HL-60 (cell line): ENCODE results near the gene SECTM1.

ENCODE experiments used
- DNase-seq, 2 experiments: peaks; one replicate each; pipeline ENCODE4 v3.0.0-alpha.2; 2010 to 2020; ENCODE audit warnings: low read depth in 1 of 2, low spot score in 1 of 2
- H3K27ac ChIP-seq: fragments of 250-450 bp; sonication (Bioruptor Pico); replicated peaks from 2 replicates; pipeline ENCODE4 v1.5.1; 2020; ENCODE audit warnings: mild to moderate bottlenecking, moderate library complexity
- H3K27me3 ChIP-seq: fragments of 250-450 bp; sonication (Bioruptor Pico); 2 replicates; pipeline ENCODE4 v1.5.1; 2021; ENCODE audit warnings: mild to moderate bottlenecking, moderate library complexity; ENCODE audit not compliant: insufficient read depth, poor library complexity, severe bottlenecking
- H3K4me3 ChIP-seq: replicated peaks from 2 replicates; pipeline ENCODE4 v1.5.1; 2011; ENCODE audit warnings: mild to moderate bottlenecking, control low read depth, low read length; ENCODE audit not compliant: insufficient read depth
- CTCF ChIP-seq: IDR thresholded peaks from one replicate; pipeline ENCODE4 v1.5.1; 2011; ENCODE audit warnings: low read length, control low read depth, inconsistent platforms; ENCODE audit not compliant: insufficient read depth
- GABPA ChIP-seq: IDR thresholded peaks from 2 replicates; pipeline ENCODE4 v1.6.1; 2012; ENCODE audit warnings: low read depth
- POLR2AphosphoS5 ChIP-seq: IDR thresholded peaks from 2 replicates; pipeline ENCODE4 v1.6.1; 2012; ENCODE audit warnings: low read depth
- SPI1 ChIP-seq: IDR thresholded peaks from 2 replicates; pipeline ENCODE4 v1.6.1; 2012; ENCODE audit warnings: low read depth, mild to moderate bottlenecking, borderline replicate concordance
- TF ChIP-seq, protein P1 (sequence below): IDR thresholded peaks from 2 replicates; pipeline ENCODE4 v1.6.1; 2012; ENCODE audit warnings: low read depth; ENCODE audit not compliant: insufficient replicate concordance

Gene SECTM1

GRCh38 chr17:82370471-82371332 lies 37.1 kb upstream of the SECTM1 start:
- H3K4me3 ChIP-seq: no peak overlapping the region
- TF ChIP-seq CTCF: no peak
- TF ChIP-seq, protein P1, sequence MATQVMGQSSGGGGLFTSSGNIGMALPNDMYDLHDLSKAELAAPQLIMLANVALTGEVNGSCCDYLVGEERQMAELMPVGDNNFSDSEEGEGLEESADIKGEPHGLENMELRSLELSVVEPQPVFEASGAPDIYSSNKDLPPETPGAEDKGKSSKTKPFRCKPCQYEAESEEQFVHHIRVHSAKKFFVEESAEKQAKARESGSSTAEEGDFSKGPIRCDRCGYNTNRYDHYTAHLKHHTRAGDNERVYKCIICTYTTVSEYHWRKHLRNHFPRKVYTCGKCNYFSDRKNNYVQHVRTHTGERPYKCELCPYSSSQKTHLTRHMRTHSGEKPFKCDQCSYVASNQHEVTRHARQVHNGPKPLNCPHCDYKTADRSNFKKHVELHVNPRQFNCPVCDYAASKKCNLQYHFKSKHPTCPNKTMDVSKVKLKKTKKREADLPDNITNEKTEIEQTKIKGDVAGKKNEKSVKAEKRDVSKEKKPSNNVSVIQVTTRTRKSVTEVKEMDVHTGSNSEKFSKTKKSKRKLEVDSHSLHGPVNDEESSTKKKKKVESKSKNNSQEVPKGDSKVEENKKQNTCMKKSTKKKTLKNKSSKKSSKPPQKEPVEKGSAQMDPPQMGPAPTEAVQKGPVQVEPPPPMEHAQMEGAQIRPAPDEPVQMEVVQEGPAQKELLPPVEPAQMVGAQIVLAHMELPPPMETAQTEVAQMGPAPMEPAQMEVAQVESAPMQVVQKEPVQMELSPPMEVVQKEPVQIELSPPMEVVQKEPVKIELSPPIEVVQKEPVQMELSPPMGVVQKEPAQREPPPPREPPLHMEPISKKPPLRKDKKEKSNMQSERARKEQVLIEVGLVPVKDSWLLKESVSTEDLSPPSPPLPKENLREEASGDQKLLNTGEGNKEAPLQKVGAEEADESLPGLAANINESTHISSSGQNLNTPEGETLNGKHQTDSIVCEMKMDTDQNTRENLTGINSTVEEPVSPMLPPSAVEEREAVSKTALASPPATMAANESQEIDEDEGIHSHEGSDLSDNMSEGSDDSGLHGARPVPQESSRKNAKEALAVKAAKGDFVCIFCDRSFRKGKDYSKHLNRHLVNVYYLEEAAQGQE: no peak
- TF ChIP-seq GABPA: no peak
- no peak for TF ChIP-seq SPI1
- no peak for TF ChIP-seq POLR2AphosphoS5
- H3K27me3 ChIP-seq: peaks cover 39% of the 10 kb centered on the region
- no peak overlapping the region for H3K27ac ChIP-seq
- DNase-seq: no peak

DNA sequence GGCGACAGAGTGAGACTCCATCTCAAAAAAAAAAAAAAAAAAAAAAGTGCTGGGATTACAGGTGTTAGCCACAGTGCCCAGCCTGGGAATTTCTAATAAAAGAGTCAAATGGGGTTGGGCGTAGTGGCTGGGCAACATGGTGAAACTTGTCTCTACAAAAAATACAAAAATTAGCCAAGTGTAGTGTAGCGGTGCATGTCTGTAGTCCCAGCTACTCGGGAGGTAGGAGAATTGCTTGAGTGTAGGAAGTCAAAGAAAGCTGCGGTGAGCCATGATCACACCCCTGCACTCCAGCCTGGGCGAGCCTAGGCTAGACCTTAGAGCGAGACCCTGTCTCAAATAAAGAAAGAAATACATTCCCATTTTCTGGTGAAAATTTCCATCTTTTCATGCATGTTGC lies 35.6 kb upstream of the SECTM1 start:
- Histone ChIP-seq H3K27ac (no peak overlapping the region), H3K4me3 (no peak overlapping the region), H3K27me3 (peaks cover 31% of the 10 kb centered on the region)
- TF ChIP-seq SPI1 (no peak), CTCF (no peak), POLR2AphosphoS5 (no peak), GABPA (no peak)
- TF ChIP-seq, protein P1: no peak
- no peak for DNase-seq

DNA sequence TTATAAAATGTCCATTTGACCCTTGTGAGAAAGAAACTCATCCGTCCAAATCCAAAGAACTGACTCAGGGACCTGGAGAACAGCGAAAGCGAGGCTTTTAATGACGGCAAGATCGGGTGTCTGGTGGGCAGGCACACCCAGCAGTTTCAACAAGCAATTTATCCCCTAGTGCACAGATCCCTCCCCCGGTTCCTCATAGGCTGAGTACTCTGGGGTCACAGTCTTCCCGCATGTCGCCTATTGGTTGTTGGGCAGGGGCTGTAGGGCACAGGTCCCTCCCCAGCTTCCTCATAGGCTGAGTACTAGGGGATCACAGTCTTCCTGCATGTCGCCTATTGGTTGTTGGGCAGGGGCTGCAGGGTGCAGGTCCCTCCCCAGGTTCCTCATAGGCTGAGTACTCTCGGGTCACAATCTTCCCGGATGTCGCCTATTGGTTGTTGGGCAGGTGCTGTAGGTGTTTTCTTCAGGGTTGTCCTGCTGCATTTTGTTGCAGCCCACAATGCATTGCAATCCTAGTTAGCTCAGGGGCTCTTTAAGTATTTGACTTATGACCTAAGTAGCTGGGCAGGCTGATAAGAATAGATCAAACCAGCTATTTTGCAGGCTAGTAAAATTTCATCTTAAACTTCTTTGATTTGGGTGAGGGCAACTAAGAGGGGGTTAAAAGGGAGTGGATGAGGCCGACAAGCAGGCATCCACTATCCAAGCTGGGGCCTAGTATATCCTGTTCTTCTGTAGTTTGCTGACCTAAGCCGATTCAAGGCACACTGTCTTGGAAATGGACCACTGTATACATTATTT lies 34.4 kb upstream of the SECTM1 start:
- TF ChIP-seq, protein P1: no peak
- TF ChIP-seq GABPA (no peak), CTCF (no peak), SPI1 (no peak), POLR2AphosphoS5 (no peak)
- DNase-seq: no peak
- Histone ChIP-seq H3K27ac (no peak overlapping the region), H3K4me3 (no peak overlapping the region), H3K27me3 (peaks cover 30% of the 10 kb centered on the region)
